Naive B cell (primary cell): ENCODE measurements around the gene ZC3H12C. TPM values are rescaled to one million over a fixed set of nuclear protein-coding genes. Genes with fewer than 3 reads are reported as not detected.

Experiments
- ATAC-seq, 2 donors: fragments of 150-1000 bp; cut with Tn5 transposase; 2 replicates each; pipeline ENCODE4 v1.10.0; 2021; ENCODE audit warnings: low read depth in 2 of 2, mild to moderate bottlenecking in 2 of 2, moderate library complexity in 2 of 2
- DNase-seq: peaks from one replicate; pipeline ENCODE4 v3.0.0; 2022
- H3K27ac Mint-ChIP-seq, 6 donors: one replicate each; pipeline ENCODE4 v1.8.0; 2020 to 2022; ENCODE audit warnings: mild to moderate bottlenecking in 6 of 6, mixed read lengths in 6 of 6, moderate library complexity in 5 of 6, inconsistent platforms in 2 of 6
- H3K27me3 Mint-ChIP-seq, 3 donors: one replicate each; pipeline ENCODE4 v1.8.0; 2021 to 2022; ENCODE audit warnings: mixed read lengths in 3 of 3, mild to moderate bottlenecking in 1 of 3
- H3K36me3 Mint-ChIP-seq, 2 donors: one replicate each; pipeline ENCODE4 v1.8.0; 2020 to 2022; ENCODE audit warnings: mixed read lengths in 2 of 2, inconsistent platforms in 1 of 2, mild to moderate bottlenecking in 1 of 2
- H3K4me1 Mint-ChIP-seq, 3 donors: one replicate each; pipeline ENCODE4 v1.8.0; 2020 to 2022; ENCODE audit warnings: mixed read lengths in 3 of 3, inconsistent platforms in 1 of 3, mild to moderate bottlenecking in 1 of 3, moderate library complexity in 1 of 3
- H3K4me3 Mint-ChIP-seq, 8 donors: one replicate each; pipeline ENCODE4 v1.8.0; 2020 to 2022; ENCODE audit warnings: mild to moderate bottlenecking in 8 of 8, mixed read lengths in 8 of 8, moderate library complexity in 8 of 8, inconsistent platforms in 2 of 8
- H3K9me3 Mint-ChIP-seq, 7 donors: one replicate each; pipeline ENCODE4 v1.8.0; 2020 to 2022; ENCODE audit warnings: mixed read lengths in 7 of 7, mild to moderate bottlenecking in 5 of 7, inconsistent platforms in 2 of 7, moderate library complexity in 1 of 7
- polyA plus RNA-seq, 6 donors: library from polyadenylated mRNA; unstranded; fragments of 300-500 nt; fragmentation: Illumina TruSeq; gene quantifications; one replicate each; pipeline ENCODE4 v1.2.3, GENCODE V29; 2021; ENCODE audit warnings: low read depth in 6 of 6

ZC3H12C gene
- polyA plus RNA-seq, 6 donors from 2014 or later: 0.08 TPM; not detected in 5

DNA sequence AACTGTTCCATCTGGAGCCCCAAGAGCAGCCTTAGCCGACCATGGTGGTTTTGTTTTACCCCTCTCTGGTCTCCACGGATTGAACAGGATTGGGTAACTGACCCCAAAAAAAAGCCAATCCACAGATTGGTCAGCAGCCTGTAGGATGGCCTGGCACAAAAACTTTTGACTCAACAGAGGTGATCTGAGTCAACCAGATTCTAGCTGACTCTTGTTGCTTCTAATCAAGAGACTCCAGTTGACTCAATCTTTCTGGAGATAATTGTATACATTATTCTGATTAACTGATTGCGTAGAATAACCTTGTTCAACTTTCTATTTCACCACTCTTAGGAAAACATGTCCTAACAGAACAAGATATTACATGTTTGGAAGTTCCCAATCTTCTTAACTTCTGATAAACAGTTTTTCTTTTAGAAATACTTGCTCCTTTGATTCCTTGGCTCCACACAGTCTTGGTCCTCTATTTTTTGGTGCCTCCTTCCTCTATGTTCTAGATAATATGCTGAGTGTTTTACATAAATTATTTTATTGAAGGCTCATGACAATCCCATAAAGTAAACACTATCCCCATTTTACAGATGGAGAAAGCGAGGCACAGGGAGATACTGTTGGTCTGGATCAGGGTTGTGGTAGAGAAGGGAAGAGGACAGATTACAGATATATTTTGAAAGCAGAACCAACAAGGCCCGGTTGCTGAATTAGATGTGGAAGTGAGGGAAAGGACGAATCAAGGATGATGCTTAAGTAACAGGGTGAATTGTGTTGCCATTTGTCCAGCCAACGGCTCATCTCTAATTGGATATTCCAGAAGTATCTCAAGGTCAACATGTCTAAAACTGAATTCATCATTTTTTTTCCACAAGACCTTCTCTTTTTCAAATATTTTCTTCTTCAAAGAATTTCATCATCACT lies 11.5 kb upstream of the ZC3H12C start:
- no peak for ATAC-seq
- no peak overlapping the region for H3K4me3 Mint-ChIP-seq
- H3K4me1 Mint-ChIP-seq: no peaks in the 10 kb centered on the region
- no peak for DNase-seq
- peaks cover 20 to 36% (median 27%) of the 10 kb centered on the region in 3 donors for H3K27me3 Mint-ChIP-seq
- H3K36me3 Mint-ChIP-seq: peaks cover 0 to 4% of the 10 kb centered on the region in 2 donors
- peaks cover 0 to 6% (median 3%) of the 10 kb centered on the region in 7 donors for H3K9me3 Mint-ChIP-seq
- no peak overlapping the region for H3K27ac Mint-ChIP-seq

DNA sequence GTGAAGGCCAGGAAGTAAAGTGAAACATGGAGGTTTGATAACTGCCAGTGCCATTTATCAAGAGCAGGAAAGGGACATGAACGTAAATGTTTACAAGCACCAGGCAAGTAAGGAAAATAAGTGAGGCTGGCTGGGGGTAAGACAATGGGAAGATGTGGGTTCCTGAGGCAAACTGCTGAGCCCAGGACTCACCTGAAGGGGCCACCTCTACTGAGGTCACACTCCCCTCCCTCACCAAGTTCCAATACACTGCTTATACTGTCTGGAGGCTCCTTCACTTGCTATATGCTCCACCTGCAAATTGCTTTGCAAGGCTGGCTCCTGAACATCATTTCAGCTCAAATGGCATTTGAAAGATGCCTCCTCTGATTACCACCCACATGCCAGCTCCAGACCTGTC lies 10.3 kb upstream of the ZC3H12C start:
- no peak for ATAC-seq
- peaks cover 0 to 6% (median 3%) of the 10 kb centered on the region in 7 donors for H3K9me3 Mint-ChIP-seq
- H3K36me3 Mint-ChIP-seq: peaks cover 0 to 4% of the 10 kb centered on the region in 2 donors
- H3K4me3 Mint-ChIP-seq: no peak overlapping the region
- H3K4me1 Mint-ChIP-seq: no peaks in the 10 kb centered on the region
- DNase-seq: no peak
- H3K27ac Mint-ChIP-seq: peak overlapping the region in 1 of 6 donors; percentile 11
- H3K27me3 Mint-ChIP-seq: peaks cover 24 to 38% (median 30%) of the 10 kb centered on the region in 3 donors

DNA sequence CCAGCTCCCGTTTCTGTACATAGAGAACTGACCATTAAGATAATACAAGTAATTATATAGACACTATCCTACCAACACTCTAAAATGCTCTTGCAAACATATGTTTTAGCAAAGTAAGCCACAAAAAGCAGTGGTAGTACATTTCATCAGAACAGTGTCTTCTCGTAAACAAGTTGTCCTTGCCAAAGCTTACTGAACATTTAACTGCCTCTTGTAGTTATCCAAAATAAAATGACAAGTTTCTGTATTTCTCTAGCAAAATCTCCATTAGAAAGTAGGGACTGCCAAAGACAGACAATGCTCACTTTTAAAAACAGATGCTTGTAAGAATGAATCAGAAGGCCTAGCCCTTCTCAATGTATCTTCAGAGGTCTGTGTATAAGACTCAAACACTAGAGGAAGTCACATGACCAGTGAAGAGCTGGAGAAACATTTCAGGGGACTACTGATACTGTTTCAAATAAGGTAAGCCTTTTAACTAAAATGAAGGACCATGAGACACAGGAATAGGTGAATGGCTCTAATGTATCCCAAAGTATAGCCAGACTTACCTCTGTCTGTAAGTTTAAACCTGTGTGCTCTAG lies 7.8 kb upstream of the ZC3H12C start:
- peaks cover 30 to 38% (median 36%) of the 10 kb centered on the region in 3 donors for H3K27me3 Mint-ChIP-seq
- H3K27ac Mint-ChIP-seq: no peak overlapping the region
- no peaks in the 10 kb centered on the region for H3K4me1 Mint-ChIP-seq
- DNase-seq: no peak
- H3K4me3 Mint-ChIP-seq: no peak overlapping the region
- no peaks in the 10 kb centered on the region for H3K36me3 Mint-ChIP-seq
- no peaks in the 10 kb centered on the region for H3K9me3 Mint-ChIP-seq
- no peak for ATAC-seq

DNA sequence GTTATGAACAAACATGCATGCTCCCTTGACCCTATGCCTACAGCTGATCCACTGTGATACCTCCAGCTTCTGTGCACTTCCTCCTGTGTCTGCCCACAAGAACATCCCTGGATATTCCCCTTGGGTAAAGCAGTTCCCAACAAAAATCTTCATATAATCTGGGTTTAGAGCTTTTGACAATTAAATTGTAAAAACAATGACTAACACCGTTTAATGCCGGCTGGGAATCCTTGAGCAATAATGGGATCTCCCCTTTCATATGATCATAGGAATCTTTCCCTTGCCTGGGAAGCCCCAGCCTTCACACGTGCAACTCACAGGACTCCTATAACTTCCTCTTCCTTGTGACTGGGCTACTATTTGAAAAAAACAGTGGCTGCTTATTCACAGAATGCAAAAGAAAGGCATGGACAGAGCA lies 6.3 kb upstream of the ZC3H12C start:
- no peaks in the 10 kb centered on the region for H3K36me3 Mint-ChIP-seq
- peaks cover 0 to 2% (median 0%) of the 10 kb centered on the region in 7 donors for H3K9me3 Mint-ChIP-seq
- H3K4me1 Mint-ChIP-seq: no peaks in the 10 kb centered on the region
- ATAC-seq: no peak
- no peak for DNase-seq
- H3K27ac Mint-ChIP-seq: no peak overlapping the region
- H3K4me3 Mint-ChIP-seq: no peak overlapping the region
- H3K27me3 Mint-ChIP-seq: peaks cover 26 to 42% (median 30%) of the 10 kb centered on the region in 3 donors

DNA sequence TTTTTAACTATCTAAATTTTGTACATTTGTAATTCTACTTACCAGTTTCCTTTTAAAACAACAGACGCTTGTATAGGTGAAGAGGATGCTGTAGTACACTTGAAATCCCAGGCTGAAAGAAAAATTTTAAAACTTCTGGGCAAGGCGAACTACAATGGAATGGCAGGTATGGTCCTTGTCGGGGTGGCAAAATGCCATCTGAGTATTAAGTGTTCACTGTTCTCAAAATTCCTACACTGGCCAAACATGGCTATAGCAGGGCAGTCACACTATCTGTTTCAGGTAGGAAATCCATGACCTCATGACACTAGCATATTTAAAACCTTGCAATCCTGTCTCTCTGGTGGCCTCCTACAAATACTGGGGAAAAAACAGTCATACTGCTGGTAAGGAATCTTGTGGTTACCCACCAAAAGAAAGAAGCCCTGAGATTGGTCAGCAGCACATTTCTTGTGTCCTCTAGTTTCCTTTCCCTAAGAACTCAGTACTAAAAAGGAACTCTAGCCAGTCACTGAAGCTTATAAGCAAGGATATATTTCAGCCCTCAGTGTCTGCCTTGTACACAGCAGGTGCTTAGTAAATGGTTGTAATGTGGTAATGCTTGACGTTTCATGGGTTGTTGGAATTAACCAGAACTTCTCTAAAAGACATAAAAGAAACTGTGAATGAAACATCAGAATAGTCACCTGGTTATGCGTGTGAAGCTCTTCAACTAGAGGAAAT lies 5.2 kb upstream of the ZC3H12C start:
- no peak overlapping the region for H3K27ac Mint-ChIP-seq
- H3K36me3 Mint-ChIP-seq: no peaks in the 10 kb centered on the region
- H3K4me3 Mint-ChIP-seq: no peak overlapping the region
- H3K9me3 Mint-ChIP-seq: peaks cover 0 to 3% (median 0%) of the 10 kb centered on the region in 7 donors
- H3K27me3 Mint-ChIP-seq: peaks cover 31 to 49% (median 32%) of the 10 kb centered on the region in 3 donors
- DNase-seq (no peak), ATAC-seq (no peak)
- peaks cover 5 to 6% (median 5%) of the 10 kb centered on the region in 3 donors for H3K4me1 Mint-ChIP-seq

DNA sequence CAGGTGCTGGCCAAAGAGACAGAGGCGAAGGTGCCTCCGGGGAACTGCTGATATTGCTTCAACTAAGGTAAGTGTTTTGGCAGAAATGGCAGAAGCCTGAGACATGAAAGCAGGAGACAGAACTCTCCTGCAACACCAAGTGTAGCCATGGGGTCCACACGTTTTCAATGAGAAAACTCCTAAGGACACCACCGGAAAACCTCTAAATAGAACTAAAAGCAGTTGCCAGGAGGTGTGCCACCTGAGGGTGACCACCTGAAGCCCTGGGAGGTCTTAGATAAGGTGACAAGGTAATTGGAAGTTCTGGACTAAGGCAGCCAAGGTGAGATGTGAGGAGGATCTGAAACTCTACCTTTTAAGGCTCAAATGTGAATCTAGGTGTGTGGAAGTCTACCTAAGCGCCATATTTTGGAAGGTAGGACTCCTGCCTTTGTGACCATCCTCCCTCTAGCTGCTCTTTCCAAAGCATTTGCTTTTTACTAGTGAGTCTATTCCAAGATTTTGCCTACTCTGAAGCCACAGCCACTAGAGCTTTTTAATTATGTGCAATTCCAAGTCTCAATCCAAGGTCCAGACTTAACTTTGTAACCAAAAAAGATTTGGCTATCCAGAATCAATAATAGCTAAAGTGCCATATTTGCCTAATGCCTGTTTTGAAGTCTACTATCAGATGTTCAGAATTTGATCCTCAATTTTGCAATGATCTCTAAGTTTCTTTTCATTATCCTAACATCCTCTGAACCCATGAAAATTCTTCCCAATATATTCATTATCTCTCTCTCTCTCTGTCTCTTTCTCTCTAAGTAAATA lies 4.5 kb upstream of the ZC3H12C start:
- ATAC-seq (no peak), DNase-seq (no peak)
- peaks cover 32 to 51% (median 33%) of the 10 kb centered on the region in 3 donors for H3K27me3 Mint-ChIP-seq
- H3K4me3 Mint-ChIP-seq: no peak overlapping the region
- H3K36me3 Mint-ChIP-seq: no peaks in the 10 kb centered on the region
- H3K27ac Mint-ChIP-seq: no peak overlapping the region
- peaks cover 6 to 7% (median 7%) of the 10 kb centered on the region in 3 donors for H3K4me1 Mint-ChIP-seq
- H3K9me3 Mint-ChIP-seq: peaks cover 0 to 3% (median 0%) of the 10 kb centered on the region in 7 donors

DNA sequence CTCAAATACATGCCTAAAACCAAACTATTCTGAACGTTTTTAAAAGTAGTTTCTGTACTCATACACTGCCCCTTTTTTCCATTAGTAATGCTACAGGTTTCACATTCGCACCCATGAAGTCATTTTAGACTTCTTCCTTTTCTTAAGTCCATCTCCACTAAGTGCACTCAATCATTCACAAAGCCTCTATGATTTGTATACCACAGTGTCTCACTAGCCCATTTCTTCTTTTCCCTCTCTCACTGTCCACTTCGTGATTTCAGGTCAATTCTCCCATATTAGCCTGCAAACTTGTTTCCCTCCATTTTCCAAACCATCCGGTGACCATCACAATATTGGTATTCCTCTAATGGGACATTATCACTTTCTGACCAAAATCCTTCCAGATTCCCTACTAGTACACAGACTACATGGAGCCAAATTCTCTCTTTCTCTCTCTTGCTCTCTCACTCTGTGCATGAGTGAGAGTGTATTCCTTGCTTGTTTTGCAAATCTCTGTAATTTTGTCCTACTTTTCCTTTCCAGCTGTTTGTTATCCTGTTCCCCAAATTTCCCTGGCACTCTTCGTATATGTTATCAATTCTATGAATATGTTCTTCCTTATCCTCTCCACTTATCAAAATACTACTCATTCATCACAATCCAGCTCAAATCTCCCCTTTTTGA lies 3.4 kb upstream of the ZC3H12C start:
- H3K27ac Mint-ChIP-seq: no peak overlapping the region
- ATAC-seq (no peak), DNase-seq (no peak)
- H3K4me1 Mint-ChIP-seq: peaks cover 9 to 13% (median 12%) of the 10 kb centered on the region in 3 donors
- no peaks in the 10 kb centered on the region for H3K36me3 Mint-ChIP-seq
- no peak overlapping the region for H3K4me3 Mint-ChIP-seq
- peaks cover 30 to 50% (median 39%) of the 10 kb centered on the region in 3 donors for H3K27me3 Mint-ChIP-seq
- peaks cover 0 to 3% (median 0%) of the 10 kb centered on the region in 7 donors for H3K9me3 Mint-ChIP-seq

DNA sequence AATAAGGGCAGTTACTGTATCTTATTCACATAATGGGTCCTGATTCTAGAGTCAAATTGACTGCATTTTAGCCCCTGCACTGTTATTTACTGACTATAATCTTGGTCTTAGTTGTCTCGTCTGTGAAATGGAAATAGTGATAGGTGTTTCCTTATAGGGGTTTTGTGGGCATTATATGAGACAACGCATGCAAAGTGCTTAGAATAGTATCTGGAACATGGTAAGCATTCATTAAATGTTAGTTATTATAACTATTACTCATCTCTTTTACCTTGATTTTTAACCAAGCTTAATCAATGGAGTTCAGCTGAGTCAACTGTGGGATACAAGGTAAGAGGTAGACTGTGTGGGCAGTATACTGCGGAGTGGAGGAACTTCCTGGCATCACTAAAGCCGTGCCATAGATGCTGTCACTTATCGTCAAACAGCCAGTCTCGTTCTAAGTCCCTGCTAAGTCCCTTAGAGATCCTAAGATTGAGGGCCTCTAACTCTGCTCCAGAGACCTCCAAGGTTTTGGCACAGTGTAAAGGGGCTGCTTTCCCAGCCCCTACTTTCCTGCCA lies 2.6 kb upstream of the ZC3H12C start:
- H3K9me3 Mint-ChIP-seq: peaks cover 0 to 3% (median 0%) of the 10 kb centered on the region in 7 donors
- H3K4me3 Mint-ChIP-seq: peak overlapping the region in 1 of 8 donors; percentile 22
- peaks cover 35 to 52% (median 42%) of the 10 kb centered on the region in 3 donors for H3K27me3 Mint-ChIP-seq
- no peak overlapping the region for H3K27ac Mint-ChIP-seq
- ATAC-seq: no peak
- H3K4me1 Mint-ChIP-seq: peaks cover 9 to 13% (median 12%) of the 10 kb centered on the region in 3 donors
- no peaks in the 10 kb centered on the region for H3K36me3 Mint-ChIP-seq
- DNase-seq: no peak

DNA sequence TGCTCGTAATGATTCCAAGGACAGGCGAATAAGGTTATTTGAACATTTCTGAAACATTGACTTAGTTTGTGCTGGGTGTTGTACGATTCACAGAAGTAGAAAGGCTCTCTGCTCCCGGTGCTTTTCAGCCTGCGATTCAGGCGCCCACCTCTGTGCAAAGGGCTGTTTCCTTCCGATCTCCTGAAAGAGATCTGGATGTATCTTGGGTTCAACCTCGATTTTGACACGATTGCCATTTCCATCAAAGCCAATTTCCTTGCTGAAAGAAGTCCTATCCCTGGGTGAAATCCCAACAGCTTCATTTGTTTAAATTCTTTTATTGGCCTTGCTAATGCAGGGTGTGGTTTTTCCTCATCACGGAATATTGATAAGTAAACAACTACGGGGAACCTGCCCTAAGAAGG lies 1.1 kb upstream of the ZC3H12C start:
- DNase-seq (no peak), ATAC-seq (no peak)
- H3K4me3 Mint-ChIP-seq: peak overlapping the region; percentile 83 to 93 (median 90)
- H3K4me1 Mint-ChIP-seq: peaks cover 9 to 13% (median 12%) of the 10 kb centered on the region in 3 donors
- H3K9me3 Mint-ChIP-seq: peaks cover 0 to 3% (median 0%) of the 10 kb centered on the region in 7 donors
- no peaks in the 10 kb centered on the region for H3K36me3 Mint-ChIP-seq
- H3K27ac Mint-ChIP-seq: peak overlapping the region in 2 of 6 donors; percentile 20 to 85
- H3K27me3 Mint-ChIP-seq: peaks cover 36 to 49% (median 40%) of the 10 kb centered on the region in 3 donors

DNA sequence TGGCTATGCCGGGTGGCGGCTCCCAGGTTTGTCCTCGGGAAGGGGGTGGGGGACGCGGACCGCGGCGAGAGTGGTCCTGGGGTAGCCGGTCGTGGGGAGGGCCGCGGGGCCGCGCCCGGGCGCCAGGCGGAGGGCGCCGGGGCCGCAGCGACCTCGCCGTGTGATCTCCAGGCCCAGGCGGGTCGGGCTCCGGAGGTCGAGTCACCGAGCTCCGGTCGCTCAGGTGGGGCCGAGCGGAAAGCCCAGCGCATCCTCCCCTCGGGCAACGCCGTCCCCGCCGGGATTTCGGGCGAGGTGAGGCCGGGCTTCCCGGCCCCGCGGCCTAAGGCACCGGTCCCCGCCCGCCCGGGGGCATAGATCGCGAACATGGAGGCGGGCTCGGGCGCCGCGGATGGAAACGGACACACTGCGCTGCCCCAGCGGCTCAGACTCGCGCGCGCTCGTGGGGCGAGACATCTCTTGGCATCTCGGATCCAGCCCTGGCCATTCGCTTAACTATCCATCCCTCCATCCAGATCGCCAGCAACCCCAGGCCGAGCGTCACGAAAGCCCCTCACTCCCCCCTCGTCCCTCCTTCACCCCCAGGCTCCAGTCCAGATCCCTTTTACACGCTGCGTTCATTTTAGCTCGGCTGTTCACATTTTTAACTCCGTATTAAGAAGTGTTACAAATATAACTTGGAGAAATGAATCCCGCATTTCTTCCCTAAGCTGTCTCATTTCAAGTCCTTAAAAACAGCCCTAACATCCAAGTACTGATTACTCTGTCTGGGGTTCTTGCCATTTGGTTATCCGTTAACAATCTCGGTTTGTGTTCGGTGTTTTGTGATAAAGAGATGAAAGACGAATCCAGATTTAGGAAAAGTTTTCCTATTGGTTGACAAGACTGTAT lies 460 bp downstream of the ZC3H12C start:
- DNase-seq (peak; percentile 7), ATAC-seq (peak; percentile 22 to 34)
- no peaks in the 10 kb centered on the region for H3K36me3 Mint-ChIP-seq
- H3K4me1 Mint-ChIP-seq: peaks cover 9 to 13% (median 12%) of the 10 kb centered on the region in 3 donors
- peaks cover 0 to 3% (median 0%) of the 10 kb centered on the region in 7 donors for H3K9me3 Mint-ChIP-seq
- H3K27me3 Mint-ChIP-seq: peaks cover 35 to 47% (median 37%) of the 10 kb centered on the region in 3 donors
- H3K4me3 Mint-ChIP-seq: peak overlapping the region; percentile 67 to 86 (median 79)
- no peak overlapping the region for H3K27ac Mint-ChIP-seq
